Heart right ventricle (tissue), 16 donors: Measurements from ENCODE around the gene KRT10. TPM values are rescaled to one million over a fixed set of nuclear protein-coding genes. Genes with fewer than 3 reads are reported as not detected.
A peak's percentile ranks its signal among the peaks of the same experiment; 100 is the strongest.

Experiments used
- ATAC-seq, 8 donors: fragments of 200-7000 bp; cut with Tn5 transposase; one replicate each; pipeline ENCODE4 v1.9.1; 2020; ENCODE audit warnings: mild to moderate bottlenecking in 8 of 8, moderate library complexity in 8 of 8, moderate number of reproducible peaks in 1 of 8
- DNase-seq, 2 donors: peaks; one replicate each; pipeline ENCODE4 v3.0.0-alpha.2; 2020
- H3K27ac ChIP-seq, 10 donors: fragments of 200-600 bp; sonication (generic) in 2 of 10; one replicate each; pipeline versions ENCODE4 v1.5.0 to v1.8.0; 2020 to 2022; ENCODE audit warnings: mild to moderate bottlenecking in 3 of 10
- H3K27me3 ChIP-seq, 7 donors: fragments of 200-600 bp; one replicate each; pipeline ENCODE4 v1.8.0; 2021 to 2022; ENCODE audit warnings: mild to moderate bottlenecking in 2 of 7
- H3K36me3 ChIP-seq, 9 donors: fragments of 200-600 bp; sonication (generic) in 1 of 9; one replicate each; pipeline versions ENCODE4 v1.5.0 to v1.8.0; 2020 to 2022; ENCODE audit warnings: mild to moderate bottlenecking in 2 of 9
- H3K4me1 ChIP-seq, 9 donors: fragments of 200-600 bp; sonication (generic) in 1 of 9; one replicate each; pipeline versions ENCODE4 v1.5.0 to v1.8.0; 2020 to 2022; ENCODE audit warnings: mild to moderate bottlenecking in 4 of 9
- H3K4me3 ChIP-seq, 10 donors: fragments of 200-600 bp; sonication (generic) in 2 of 10; one replicate each; pipeline versions ENCODE4 v1.5.0 to v1.8.0; 2020 to 2022; ENCODE audit warnings: mild to moderate bottlenecking in 7 of 10, moderate library complexity in 2 of 10
- H3K9me3 ChIP-seq, 11 donors: fragments of 200-600 bp in 10 of 11; sonication (generic) in 2 of 11; one replicate each; pipeline versions ENCODE4 v1.5.0 to v1.8.0; 2013 to 2022; ENCODE audit warnings: mild to moderate bottlenecking in 2 of 11, control low read depth in 1 of 11, moderate library complexity in 1 of 11
- WGBS, 2 donors: extraction: QIAGEN DNeasy Blood & Tissue Kit; methylation state at CpG; one replicate each; pipeline ENCODE4 v1.1.7; 2013; ENCODE audit warnings: inconsistent platforms in 1 of 2; 5-methylcytosine and 5-hydroxymethylcytosine counted together
- intact Hi-C, 10 donors: fragments of 100-400 bp; cut with DNase I; formaldehyde crosslinking; loops; one replicate each; pipeline versions ENCODE4 v1.11.1 to v1.14.2; 2022
- polyA plus RNA-seq, 2 donors: library from polyadenylated mRNA; stranded (reverse); fragments of 200-250 nt; gene quantifications; one replicate each; pipeline ENCODE4 v1.2.3, GENCODE V29; 2013
- total RNA-seq, 10 donors: library from RNA; stranded (reverse); fragmentation: NEBNext Ultra II Directional in 3 of 10; extraction: Animal tissue kit (Norgen Biotek cat#: 25700) in 3 of 10; gene quantifications; one replicate each; pipeline versions ENCODE4 v1.2.1 to v1.2.4, GENCODE V29; 2021 to 2023
- TF ChIP-seq, protein P1 (sequence below), 9 donors: fragments of 200-600 bp; sonication (generic) in 2 of 9; IDR thresholded peaks; one replicate each; pipeline versions ENCODE4 v1.5.0 to v1.8.0; 2021 to 2022; ENCODE audit warnings: antibody characterized with exemption in 9 of 9, mild to moderate bottlenecking in 5 of 9, moderate library complexity in 1 of 9
- donor health status: Arrhythmogenic right ventricular cardiomyopathy.
- donor health status: ischemic (EF 13 %, LVEDD 7.1; RV severe dilation, severe dysfunction).
- donor health status: healthy with polysubstance abuse.
- donor health status: DM: no; HTN: yes; CAD: no.
- donor health status: DM: no; HTN: no; CAD: no.
- donor health status: ischemic (EF 25% LVEDD 6.9; RV normal size, moderate dysfunction).
- donor health status: ischemic (EF 25% LVEDD 5.7; RV mildly dilated, moderate dysfunction).
- donor health status: healthy.
- donor health status: DM: yes; HTN: yes; CAD: no.
- donor health status: Ischemic cardiomyopathy.
- donor health status: ischemic (EF 35%, LVEDD 5.7; RV mildly dilated, moderate dysfunction).
- donor health status: nonischemic (EF 11% LVEDD 7.7; RV severe dilation, severe dysfunction).
- donor health status: DM: yes; HTN: yes; CAD: no.
- donor health status: PGD.
- donor health status: ischemic (EF 29% LVEDD 5.4; RV normal size, mild dysfunction).
- donor health status: nonischemic (EF 23%, LVEDD 6.1; RV moderate dilation, normal function).

Gene KRT10
- total and polyA plus RNA-seq, 12 donors, result 40.9 to 86.8 (median 48.5) TPM

DNA sequence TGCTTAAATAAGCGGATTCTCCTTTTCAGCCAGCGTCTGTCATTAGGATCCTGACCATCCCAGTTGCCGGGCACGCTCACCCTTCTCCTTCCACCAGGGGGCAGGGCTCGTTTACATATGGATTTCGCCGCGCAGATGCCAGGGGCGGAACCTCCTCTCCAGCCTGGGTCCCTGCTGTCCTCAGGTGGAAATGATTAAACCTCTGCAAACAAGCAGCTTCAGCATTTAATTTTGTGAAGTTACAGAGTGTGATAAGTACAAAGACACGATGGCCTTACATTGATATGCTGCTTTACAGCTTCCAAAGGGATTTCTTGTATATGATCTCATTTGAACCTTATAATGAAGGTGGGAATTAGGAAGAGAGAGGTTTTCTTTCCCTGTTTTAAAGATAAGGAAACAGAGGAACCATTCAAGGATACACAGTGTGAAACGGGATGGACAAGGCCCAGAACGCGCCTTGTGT is 18.8 kb downstream of the KRT10 start:
- Histone ChIP-seq H3K36me3 (no peaks in the 10 kb centered on the region), H3K4me3 (no peak overlapping the region), H3K27me3 (peaks cover 0 to 78% (median 20%) of the 10 kb centered on the region in 7 donors), H3K9me3 (no peaks in the 10 kb centered on the region), H3K4me1 (peaks cover 0 to 8% (median 3%) of the 10 kb centered on the region in 9 donors), H3K27ac (no peak overlapping the region)
- ATAC-seq (peak in 7 of 8 donors; percentile 67 to 94 (median 82)), DNase-seq (peak; percentile 71 to 74)
- 10 to 11% methylated on average over 13 of the region's 13 CpGs for WGBS, 2 donors
- intact Hi-C loops, result loop anchor here (2.0 to 10.0 kb wide), 12 partner anchors 54 to 863 kb away; no protein-coding TSS in a partner anchor
- TF ChIP-seq, protein P1, sequence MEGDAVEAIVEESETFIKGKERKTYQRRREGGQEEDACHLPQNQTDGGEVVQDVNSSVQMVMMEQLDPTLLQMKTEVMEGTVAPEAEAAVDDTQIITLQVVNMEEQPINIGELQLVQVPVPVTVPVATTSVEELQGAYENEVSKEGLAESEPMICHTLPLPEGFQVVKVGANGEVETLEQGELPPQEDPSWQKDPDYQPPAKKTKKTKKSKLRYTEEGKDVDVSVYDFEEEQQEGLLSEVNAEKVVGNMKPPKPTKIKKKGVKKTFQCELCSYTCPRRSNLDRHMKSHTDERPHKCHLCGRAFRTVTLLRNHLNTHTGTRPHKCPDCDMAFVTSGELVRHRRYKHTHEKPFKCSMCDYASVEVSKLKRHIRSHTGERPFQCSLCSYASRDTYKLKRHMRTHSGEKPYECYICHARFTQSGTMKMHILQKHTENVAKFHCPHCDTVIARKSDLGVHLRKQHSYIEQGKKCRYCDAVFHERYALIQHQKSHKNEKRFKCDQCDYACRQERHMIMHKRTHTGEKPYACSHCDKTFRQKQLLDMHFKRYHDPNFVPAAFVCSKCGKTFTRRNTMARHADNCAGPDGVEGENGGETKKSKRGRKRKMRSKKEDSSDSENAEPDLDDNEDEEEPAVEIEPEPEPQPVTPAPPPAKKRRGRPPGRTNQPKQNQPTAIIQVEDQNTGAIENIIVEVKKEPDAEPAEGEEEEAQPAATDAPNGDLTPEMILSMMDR (IDR thresholded peaks at IDR 0.05), result peak; percentile 49 to 92 (median 83)

GRCh38 chr17:40801157-40801556 is 21.3 kb downstream of the KRT10 start:
- WGBS, 2 donors, result 71 to 72% methylated on average over 2 of the region's 2 CpGs
- H3K27ac ChIP-seq, result no peak overlapping the region
- TF ChIP-seq, protein P1 (IDR thresholded peaks at IDR 0.05), result no peak
- H3K4me3 ChIP-seq, result no peak overlapping the region
- peaks cover 0 to 6% (median 0%) of the 10 kb centered on the region in 9 donors for H3K4me1 ChIP-seq
- no peaks in the 10 kb centered on the region for H3K9me3 ChIP-seq
- H3K27me3 ChIP-seq, result peaks cover 0 to 80% (median 42%) of the 10 kb centered on the region in 7 donors
- no peak for DNase-seq
- no peaks in the 10 kb centered on the region for H3K36me3 ChIP-seq
- intact Hi-C loops, result loop anchor here in 9 of 10 donors (5.0 to 10.0 kb wide), 9 partner anchors 56 to 864 kb away; no protein-coding TSS in a partner anchor
- no peak for ATAC-seq

- DNase-seq, result no peak
- no peak for ATAC-seq
- Histone ChIP-seq H3K27me3 (peaks cover 0 to 80% (median 45%) of the 10 kb centered on the region in 7 donors), H3K27ac (no peak overlapping the region), H3K4me1 (peaks cover 0 to 6% (median 0%) of the 10 kb centered on the region in 9 donors), H3K36me3 (no peaks in the 10 kb centered on the region), H3K4me3 (no peak overlapping the region), H3K9me3 (no peaks in the 10 kb centered on the region)
- TF ChIP-seq, protein P1 (IDR thresholded peaks at IDR 0.05), result no peak
- WGBS, 2 donors, result 71 to 80% methylated on average over 1 of the region's 1 CpG
- intact Hi-C loops, result loop anchor here in 9 of 10 donors (5.0 to 10.0 kb wide), 9 partner anchors 57 to 864 kb away; no protein-coding TSS in a partner anchor
These were observed 22.0 kb downstream of the KRT10 start for GRCh38 chr17:40800381-40800780.

DNA sequence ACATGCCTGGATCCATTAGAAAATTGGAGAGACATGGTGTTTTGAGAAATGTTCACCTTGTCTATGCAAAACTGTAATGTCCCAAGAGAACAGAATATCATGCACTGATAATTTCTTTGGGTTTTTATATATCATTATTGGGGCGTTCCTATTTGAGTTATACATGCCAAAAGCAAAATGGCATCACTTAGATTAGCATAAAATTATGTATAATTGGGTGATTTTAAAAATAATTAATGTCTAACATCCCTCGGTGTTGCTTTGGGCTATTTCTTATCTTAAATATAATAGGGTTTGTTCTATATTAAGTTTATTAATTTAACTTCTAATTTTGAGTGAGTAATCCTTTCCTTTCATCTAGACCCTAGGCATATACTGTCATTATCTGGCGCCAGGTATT is 22.6 kb downstream of the KRT10 start, which contains the start of gene KRT28:
TSS of gene KRT28 (minus strand) at position 101 of the 400 bp plus-strand sequence. CDS start at position 35, 66 bp downstream.
- WGBS, 2 donors, result 71 to 74% methylated on average over 3 of the region's 3 CpGs
- Histone ChIP-seq H3K4me3 (no peak within 1 kb of the TSS), H3K9me3 (no peaks in the 10 kb centered on the region), H3K36me3 (no peaks in the 10 kb centered on the region), H3K27me3 (peaks cover 0 to 76% (median 48%) of the 10 kb centered on the region in 7 donors), H3K4me1 (peaks cover 0 to 6% (median 0%) of the 10 kb centered on the region in 9 donors), H3K27ac (no peak within 1 kb of the TSS)
- intact Hi-C loops, result loop anchor here in 9 of 10 donors (5.0 to 10.0 kb wide), 11 partner anchors 57 to 865 kb away; no protein-coding TSS in a partner anchor
- TF ChIP-seq, protein P1 (IDR thresholded peaks at IDR 0.05), result no peak
- DNase-seq (no peak), ATAC-seq (no peak)
